H9 (cell line): ENCODE results near the gene PLXNC1. TPM values are rescaled to one million over a fixed set of nuclear protein-coding genes. Genes with fewer than 3 reads are reported as not detected.

Experiments used
- DNase-seq: peaks from one replicate; pipeline ENCODE4 v3.0.0-alpha.2; 2017
- H2AFZ ChIP-seq: one replicate; pipeline ENCODE4 v1.6.1; 2013; ENCODE audit warnings: mild to moderate bottlenecking, low read length, control low read depth, moderate library complexity
- H2AK5ac ChIP-seq: 2 replicates; pipeline ENCODE4 v1.6.1; 2013; ENCODE audit warnings: low read length, control low read depth, mixed read lengths; ENCODE audit not compliant: insufficient read length
- H2BK120ac ChIP-seq: one replicate; pipeline ENCODE4 v1.6.1; 2013; ENCODE audit warnings: low read depth, mild to moderate bottlenecking, low read length, control low read depth, inconsistent platforms; ENCODE audit not compliant: poor library complexity, severe bottlenecking
- H2BK12ac ChIP-seq: 2 replicates; pipeline ENCODE4 v1.6.1; 2013; ENCODE audit warnings: low read length, control low read depth, mixed read lengths, low read depth; ENCODE audit not compliant: insufficient read length
- H2BK15ac ChIP-seq: 2 replicates; pipeline ENCODE4 v1.6.1; 2013; ENCODE audit warnings: low read depth, low read length, control low read depth
- H2BK20ac ChIP-seq: one replicate; pipeline ENCODE4 v1.6.1; 2013; ENCODE audit warnings: low read depth, mild to moderate bottlenecking, low read length, control low read depth, inconsistent platforms; ENCODE audit not compliant: poor library complexity, severe bottlenecking
- H2BK5ac ChIP-seq: 2 replicates; pipeline ENCODE4 v1.6.1; 2013; ENCODE audit warnings: low read length, control low read depth, mixed read lengths; ENCODE audit not compliant: insufficient read length
- H3K14ac ChIP-seq: 2 replicates; pipeline ENCODE4 v1.6.1; 2013; ENCODE audit warnings: low read length, control low read depth; ENCODE audit not compliant: insufficient read depth
- H3K18ac ChIP-seq: 2 replicates; pipeline ENCODE4 v1.6.1; 2013; ENCODE audit warnings: low read depth, mild to moderate bottlenecking, mixed read lengths, low read length, control low read depth; ENCODE audit not compliant: insufficient read length
- H3K23ac ChIP-seq: 2 replicates; pipeline ENCODE4 v1.6.1; 2013; ENCODE audit warnings: low read length, control low read depth, mixed read lengths, low read depth; ENCODE audit not compliant: insufficient read length
- H3K23me2 ChIP-seq: 2 replicates; pipeline ENCODE4 v1.6.1; 2013; ENCODE audit warnings: low read depth, mild to moderate bottlenecking, mixed read lengths, low read length, control low read depth; ENCODE audit not compliant: insufficient read length, poor library complexity, severe bottlenecking
- H3K27ac ChIP-seq: 2 replicates; pipeline ENCODE4 v1.5.1; 2013; ENCODE audit warnings: low read length, control low read depth, mixed read lengths, low read depth; ENCODE audit not compliant: insufficient read length
- H3K27me3 ChIP-seq: 2 replicates; pipeline ENCODE4 v1.6.1; 2013; ENCODE audit warnings: low read length, control low read depth, inconsistent platforms; ENCODE audit not compliant: insufficient read depth
- H3K4ac ChIP-seq: 2 replicates; pipeline ENCODE4 v1.6.1; 2013; ENCODE audit warnings: low read depth, mild to moderate bottlenecking, control low read depth, inconsistent platforms, low read length, moderate library complexity
- H3K4me1 ChIP-seq: 2 replicates; pipeline ENCODE4 v1.6.1; 2013; ENCODE audit warnings: low read length, control low read depth, inconsistent platforms; ENCODE audit not compliant: insufficient read depth
- H3K4me2 ChIP-seq: 2 replicates; pipeline ENCODE4 v1.6.1; 2013; ENCODE audit warnings: low read length, control low read depth, mixed read lengths; ENCODE audit not compliant: insufficient read length, insufficient read depth
- H3K56ac ChIP-seq: 2 replicates; pipeline ENCODE4 v1.6.1; 2013; ENCODE audit warnings: low read depth, mild to moderate bottlenecking, mixed read lengths, low read length, control low read depth; ENCODE audit not compliant: insufficient read length
- H3K79me1 ChIP-seq: 2 replicates; pipeline ENCODE4 v1.6.1; 2013; ENCODE audit warnings: low read depth, mild to moderate bottlenecking, moderate library complexity, low read length, control low read depth, inconsistent platforms; ENCODE audit not compliant: insufficient read depth, poor library complexity, severe bottlenecking
- H3K79me2 ChIP-seq: 2 replicates; pipeline ENCODE4 v1.6.1; 2013; ENCODE audit warnings: low read length, control low read depth, inconsistent platforms; ENCODE audit not compliant: insufficient read depth
- H3K9ac ChIP-seq: 2 replicates; pipeline ENCODE4 v1.6.1; 2013; ENCODE audit warnings: low read length, control low read depth, mixed read lengths; ENCODE audit not compliant: insufficient read length; ENCODE audit errors: extremely low read depth
- H3K9me3 ChIP-seq: one replicate; pipeline ENCODE4 v1.6.1; 2013; ENCODE audit warnings: low read depth, low read length, inconsistent platforms; ENCODE audit not compliant: control insufficient read depth
- H3T11ph ChIP-seq: one replicate; pipeline ENCODE4 v1.6.1; 2013; ENCODE audit warnings: mild to moderate bottlenecking, low read length, control low read depth, inconsistent platforms
- H4K20me1 ChIP-seq: one replicate; pipeline ENCODE4 v1.6.1; 2013; ENCODE audit not compliant: control insufficient read depth, insufficient read length, insufficient read depth
- H4K5ac ChIP-seq: 2 replicates; pipeline ENCODE4 v1.6.1; 2013; ENCODE audit warnings: low read depth, mild to moderate bottlenecking, mixed read lengths, low read length, control low read depth; ENCODE audit not compliant: insufficient read length
- H4K8ac ChIP-seq: replicated peaks from 2 replicates; pipeline ENCODE4 v1.6.1; 2013; ENCODE audit warnings: low read length, control low read depth, mixed read lengths, low read depth; ENCODE audit not compliant: insufficient read length
- H4K91ac ChIP-seq: 2 replicates; pipeline ENCODE4 v1.6.1; 2013; ENCODE audit warnings: low read depth, mild to moderate bottlenecking, moderate library complexity, mixed read lengths, low read length, control low read depth; ENCODE audit not compliant: insufficient read length
- H3K27ac Mint-ChIP-seq, 3 experiments: 2 replicates in 2 of 3; 3 replicates in 1 of 3; pipeline ENCODE4 v1.8.0; 2020 to 2021; ENCODE audit warnings: mixed read lengths in 3 of 3, mild to moderate bottlenecking in 1 of 3, moderate library complexity in 1 of 3
- H3K27me3 Mint-ChIP-seq: 2 replicates; pipeline ENCODE4 v1.8.0; 2021; ENCODE audit warnings: low read depth, mild to moderate bottlenecking, moderate library complexity, mixed read lengths
- H3K36me3 Mint-ChIP-seq, 3 experiments: 2 replicates in 2 of 3; 3 replicates in 1 of 3; pipeline ENCODE4 v1.8.0; 2020 to 2021; ENCODE audit warnings: low read depth in 3 of 3, mixed read lengths in 3 of 3; ENCODE audit not compliant: insufficient read depth in 1 of 3
- H3K4me1 Mint-ChIP-seq, 2 experiments: 2 replicates each; pipeline ENCODE4 v1.8.0; 2020; ENCODE audit warnings: mixed read lengths in 2 of 2
- H3K4me3 Mint-ChIP-seq, 2 experiments: 2 replicates in 1 of 2; 3 replicates in 1 of 2; pipeline ENCODE4 v1.8.0; 2020 to 2021; ENCODE audit warnings: mild to moderate bottlenecking in 2 of 2, mixed read lengths in 2 of 2, moderate library complexity in 1 of 2
- H3K9me3 Mint-ChIP-seq, 2 experiments: 2 replicates in 1 of 2; 3 replicates in 1 of 2; pipeline ENCODE4 v1.8.0; 2020; ENCODE audit warnings: mild to moderate bottlenecking in 2 of 2, mixed read lengths in 2 of 2, moderate library complexity in 1 of 2
- CTCF ChIP-seq: fragments of 200-600 bp; sonication (generic); conservative IDR thresholded peaks from 3 replicates; pipeline ENCODE4 v1.8.0; 2021; ENCODE audit warnings: antibody characterized with exemption, mild to moderate bottlenecking
- WGBS: extraction: QIAGEN DNeasy Blood & Tissue Kit; methylation state at CpG from one replicate; pipeline ENCODE4 v1.1.7; 2013; ENCODE audit warnings: missing lambda C conversion rate, low lambda C conversion rate, mixed read lengths; ENCODE audit not compliant: insufficient read length; ENCODE audit errors: extremely low coverage; 5-methylcytosine and 5-hydroxymethylcytosine counted together
- total RNA-seq: library from RNA; stranded (reverse); gene quantifications from 2 replicates; pipeline ENCODE4 v1.2.1, GENCODE V29; 2021

PLXNC1 gene
- total RNA-seq, 1 experiment from 2014 or later: 1.2 TPM

- Histone ChIP-seq H3K9ac (no peak overlapping the region), H3K4me1 (peaks cover 7% of the 10 kb centered on the region; the same call in 1 of the 2 replicates), H2BK15ac (no peak overlapping the region), H3K23me2 (no peaks in the 10 kb centered on the region), H3K56ac (no peak overlapping the region), H3T11ph (no peak overlapping the region), H3K79me2 (no peaks in the 10 kb centered on the region), H3K4ac (no peak overlapping the region), H4K91ac (no peak overlapping the region), H3K23ac (no peak overlapping the region), H3K27me3 (peaks cover 71% of the 10 kb centered on the region), H3K27ac (no peak overlapping the region), H3K18ac (no peak overlapping the region), H4K5ac (no peak overlapping the region), H3K79me1 (no peaks in the 10 kb centered on the region), H3K14ac (no peak overlapping the region), H4K20me1 (no peaks in the 10 kb centered on the region), H3K4me2 (no peak overlapping the region), H2BK5ac (no peak overlapping the region), H2BK20ac (no peak overlapping the region), H4K8ac (no peak overlapping the region), H2BK12ac (no peak overlapping the region), H3K9me3 (no peaks in the 10 kb centered on the region), H2BK120ac (no peak overlapping the region), H2AK5ac (no peak overlapping the region), H2AFZ (no peak overlapping the region)
- Mint-ChIP-seq H3K36me3 (no peaks in the 10 kb centered on the region; a peak in 1 of 7 replicates), H3K4me1 (peaks cover 40 to 51% of the 10 kb centered on the region in 2 experiments), H3K4me3 (no peak overlapping the region), H3K9me3 (peaks cover 0 to 14% of the 10 kb centered on the region in 2 experiments; a peak in 1 of 5 replicates), H3K27ac (no peak overlapping the region), H3K27me3 (peaks cover 100% of the 10 kb centered on the region)
- no CpG with 5 or more reads among the region's 8 CpGs for WGBS
- no peak for DNase-seq
- no peak for TF ChIP-seq CTCF
Observed at GRCh38 chr12:94167071-94167755, 18.8 kb downstream of the PLXNC1 start.
